Bronchial epithelial cell (primary cell): ENCODE measurements around the gene HAL. TPM values are rescaled to one million over a fixed set of nuclear protein-coding genes. Genes with fewer than 3 reads are reported as not detected.

Experiments
- DNase-seq: peaks from one replicate; pipeline ENCODE4 v3.0.0-alpha.2; 2010; ENCODE audit warnings: low read depth
- FAIRE-seq: peaks from 2 replicates; lab custom pipeline; 2011; peaks lifted over from hg19 to GRCh38; lab: Jason Lieb, UNC
- H3K27me3 ChIP-seq: 2 replicates; pipeline ENCODE4 v1.5.1; 2011; ENCODE audit warnings: low read length; ENCODE audit not compliant: control insufficient read depth, insufficient read depth
- H3K36me3 ChIP-seq: 2 replicates; pipeline ENCODE4 v1.5.1; 2011; ENCODE audit warnings: low read length; ENCODE audit not compliant: control insufficient read depth, insufficient read depth
- H3K4me3 ChIP-seq: 2 replicates; pipeline ENCODE4 v1.5.1; 2011; ENCODE audit warnings: mild to moderate bottlenecking, low read depth, low read length, control low read depth
- CTCF ChIP-seq: IDR thresholded peaks from 2 replicates; pipeline ENCODE4 v1.5.1; 2011; ENCODE audit warnings: mild to moderate bottlenecking, moderate library complexity, low read length, control low read depth, inconsistent platforms; ENCODE audit not compliant: insufficient read depth, severe bottlenecking
- total RNA-seq: library from RNA; depleted of rRNA; stranded (reverse); fragments of >200 nt; gene quantifications from 2 replicates; pipeline ENCODE4 v1.2.1, GENCODE V29; 2014

The HAL gene
- total RNA-seq, 1 donor from 2014 or later = 0.79 TPM

DNA sequence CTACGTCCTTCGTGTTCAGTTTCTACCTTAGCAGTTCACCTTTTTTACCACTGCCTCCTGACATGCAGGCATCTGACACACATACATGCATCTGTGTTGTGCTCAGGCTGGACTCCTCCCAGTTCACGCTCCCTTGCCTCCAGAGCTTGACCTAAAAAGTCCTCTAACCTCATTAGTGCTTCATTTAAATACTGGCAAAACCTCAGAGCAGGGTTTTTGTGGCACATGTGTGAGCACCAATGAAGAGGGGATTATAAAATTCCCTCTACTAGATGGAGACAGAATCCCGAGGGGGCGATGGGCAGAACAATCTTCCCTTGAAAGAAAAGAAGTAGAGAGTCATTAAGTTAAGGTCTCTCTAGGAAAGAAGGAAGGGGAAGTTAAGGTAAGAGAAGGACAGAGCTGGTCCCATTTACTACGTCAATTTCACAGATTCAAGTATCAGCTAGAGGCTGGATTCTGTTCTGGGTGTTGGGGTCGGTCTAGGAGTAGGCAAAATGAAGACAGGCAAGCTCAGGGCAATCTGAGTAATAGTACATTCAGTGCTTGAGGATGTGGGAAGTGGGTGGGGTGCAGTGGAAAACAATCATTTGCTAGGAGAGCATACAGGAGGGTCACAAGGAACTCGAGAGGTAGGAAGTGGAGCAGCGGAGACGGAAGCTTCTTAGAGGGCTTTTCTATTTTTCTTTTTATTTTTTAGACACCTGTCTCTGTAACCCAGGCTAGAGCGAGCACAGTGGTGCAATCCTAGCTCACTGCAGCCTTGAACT is 7.5 kb downstream of the HAL start:
- FAIRE-seq = no peak
- H3K4me3 ChIP-seq = no peak overlapping the region
- H3K27me3 ChIP-seq = no peaks in the 10 kb centered on the region
- H3K36me3 ChIP-seq = no peaks in the 10 kb centered on the region
- TF ChIP-seq CTCF = no peak
- no peak for DNase-seq

DNA sequence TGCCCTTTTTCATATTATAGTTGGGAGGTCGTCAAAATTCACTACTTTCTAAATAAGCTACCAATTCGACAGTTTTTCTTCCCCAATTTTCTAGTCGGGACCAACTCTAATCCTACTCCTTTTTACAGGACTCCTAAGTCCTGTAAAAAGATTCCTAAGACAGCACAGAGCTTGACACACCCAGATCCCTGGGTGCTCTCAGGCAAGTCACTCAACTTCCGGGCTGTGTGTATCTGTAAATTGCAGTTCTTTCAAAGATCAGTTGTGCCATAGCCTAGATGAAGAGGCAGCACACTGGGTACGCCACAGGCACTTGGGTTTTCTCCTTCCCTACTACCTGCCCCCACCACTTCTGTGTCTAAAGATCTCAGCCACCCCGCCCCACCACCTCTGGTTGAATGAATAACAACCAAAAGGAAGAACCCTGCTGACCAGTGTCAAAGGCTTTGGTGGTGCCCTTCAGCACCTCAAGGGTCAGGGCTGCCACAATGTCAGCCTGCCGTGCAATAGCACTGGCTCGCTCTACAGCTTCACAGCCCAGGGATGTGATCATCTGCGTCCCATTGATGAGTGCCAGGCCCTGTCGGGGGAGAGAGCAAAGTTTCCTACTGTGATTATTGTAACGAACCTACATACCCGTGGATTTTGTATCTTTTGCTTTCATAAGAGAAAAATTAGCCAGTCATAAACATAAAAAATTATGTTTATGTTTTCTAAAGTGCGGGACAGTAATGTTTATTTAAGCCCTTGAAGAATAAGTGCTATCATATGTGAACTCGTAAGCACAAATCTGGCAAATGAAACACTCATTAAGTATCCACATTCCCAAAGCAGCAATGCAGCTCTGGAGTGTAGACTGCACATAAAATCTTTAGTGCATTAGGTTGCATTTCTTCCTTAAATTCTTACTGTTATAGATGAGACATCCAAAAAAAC is 9.2 kb downstream of the HAL start:
- no peak for TF ChIP-seq CTCF

DNA sequence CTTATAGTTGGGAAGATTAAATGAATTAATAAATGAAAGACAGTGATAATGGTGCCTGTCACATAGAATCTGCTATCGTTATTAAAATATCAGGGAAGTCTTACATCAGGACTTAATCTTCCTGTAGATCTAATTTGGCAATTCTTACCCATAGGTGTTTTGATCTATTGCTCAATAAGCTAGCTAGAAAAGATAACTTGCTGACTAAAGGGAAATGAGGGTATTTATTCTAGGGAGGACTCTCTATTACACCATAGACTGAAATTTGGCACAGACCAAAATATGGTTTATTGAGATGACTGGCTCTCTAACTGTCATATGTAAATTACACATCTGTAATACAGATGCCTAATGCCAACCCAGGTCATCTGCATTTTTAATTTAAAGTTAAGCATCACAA is 11.5 kb downstream of the HAL start:
- Histone ChIP-seq H3K27me3 (no peaks in the 10 kb centered on the region), H3K4me3 (no peak overlapping the region), H3K36me3 (no peaks in the 10 kb centered on the region)
- DNase-seq (no peak), FAIRE-seq (no peak)
- no peak for TF ChIP-seq CTCF

More for the DNA sequence above, 9.2 kb downstream of the HAL start:
- FAIRE-seq (no peak), DNase-seq (no peak)
- H3K27me3 ChIP-seq = no peaks in the 10 kb centered on the region
- H3K36me3 ChIP-seq = no peaks in the 10 kb centered on the region
- no peak overlapping the region for H3K4me3 ChIP-seq

GRCh38 chr12:95982602-95983001 is 13.5 kb downstream of the HAL start:
- H3K27me3 ChIP-seq = no peaks in the 10 kb centered on the region
- H3K4me3 ChIP-seq = no peak overlapping the region
- no peaks in the 10 kb centered on the region for H3K36me3 ChIP-seq
- DNase-seq (no peak), FAIRE-seq (no peak)
- TF ChIP-seq CTCF = no peak

DNA sequence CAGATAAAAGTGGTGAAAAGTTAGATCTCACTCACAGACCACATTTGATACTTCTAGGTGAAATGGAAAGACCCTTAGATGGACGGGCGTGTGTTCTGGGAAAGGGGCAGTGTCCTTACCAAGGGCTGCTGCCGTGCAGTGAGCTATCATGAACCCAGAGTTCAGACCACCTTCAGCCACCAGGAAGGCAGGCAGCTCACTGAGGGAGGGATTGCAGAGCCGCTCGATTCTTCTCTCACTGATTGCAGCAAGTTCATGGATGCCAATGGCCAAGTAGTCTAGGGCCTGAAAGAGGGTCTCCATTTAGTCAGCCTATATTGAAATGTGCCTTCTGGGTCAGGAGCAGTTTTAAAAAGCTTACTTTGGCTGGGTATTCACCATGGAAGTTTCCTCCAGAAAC is 15.7 kb downstream of the HAL start:
- DNase-seq (no peak), FAIRE-seq (no peak)
- H3K36me3 ChIP-seq = no peaks in the 10 kb centered on the region
- TF ChIP-seq CTCF = no peak
- H3K4me3 ChIP-seq = no peak overlapping the region
- H3K27me3 ChIP-seq = no peaks in the 10 kb centered on the region
